Measurements from ENCODE around the gene MAP2.
"Not testable (repeated sequence)": the region's sequence is repeated elsewhere in the genome, so short reads cannot be mapped to it uniquely, and the experiment has no call there.

Gene MAP2

DNA sequence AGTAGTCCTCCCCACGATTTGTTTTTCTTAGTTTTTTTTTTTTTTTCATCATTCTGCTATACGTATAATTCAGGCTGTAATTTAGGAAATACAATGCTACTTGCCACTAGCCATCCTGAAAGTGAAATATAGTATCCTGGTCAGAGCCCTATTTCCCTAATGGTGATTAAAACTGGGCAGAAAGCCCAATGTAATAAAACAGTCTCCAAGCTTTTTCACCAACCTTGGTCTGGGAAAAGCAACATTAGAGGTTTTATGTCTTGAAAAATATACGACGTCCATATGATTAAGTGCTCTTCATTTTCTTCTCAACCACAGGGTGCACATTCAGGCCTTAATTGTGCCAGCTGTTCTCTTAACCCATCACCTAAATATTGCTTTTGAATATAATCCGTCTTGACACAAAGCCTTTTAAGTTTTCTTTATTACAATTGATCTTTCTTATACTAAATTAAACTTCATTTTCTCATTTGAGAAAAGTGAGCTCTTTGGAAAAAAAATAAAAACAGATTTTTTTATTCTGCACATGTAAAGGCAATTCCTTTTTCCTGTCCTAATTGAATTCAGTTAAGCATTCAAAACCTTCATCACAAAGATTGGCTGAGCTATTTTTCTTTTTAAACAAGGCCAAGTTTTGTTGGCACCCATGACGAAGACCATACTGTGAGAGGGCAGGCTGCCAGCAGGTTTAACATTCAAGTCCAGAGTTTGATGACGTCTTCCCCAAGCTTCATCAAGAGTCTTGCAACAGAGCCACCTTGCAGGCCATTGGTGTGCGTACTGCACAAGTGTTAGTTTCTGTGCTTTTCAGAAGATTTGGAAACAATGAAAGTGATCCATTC is 52.7 kb downstream of the MAP2 start:
- DNase-seq = no peak
- H3K4me3 ChIP-seq (ENCODE audit: low read depth, low read length) = no peak overlapping the region
- TF ChIP-seq, protein P1, sequence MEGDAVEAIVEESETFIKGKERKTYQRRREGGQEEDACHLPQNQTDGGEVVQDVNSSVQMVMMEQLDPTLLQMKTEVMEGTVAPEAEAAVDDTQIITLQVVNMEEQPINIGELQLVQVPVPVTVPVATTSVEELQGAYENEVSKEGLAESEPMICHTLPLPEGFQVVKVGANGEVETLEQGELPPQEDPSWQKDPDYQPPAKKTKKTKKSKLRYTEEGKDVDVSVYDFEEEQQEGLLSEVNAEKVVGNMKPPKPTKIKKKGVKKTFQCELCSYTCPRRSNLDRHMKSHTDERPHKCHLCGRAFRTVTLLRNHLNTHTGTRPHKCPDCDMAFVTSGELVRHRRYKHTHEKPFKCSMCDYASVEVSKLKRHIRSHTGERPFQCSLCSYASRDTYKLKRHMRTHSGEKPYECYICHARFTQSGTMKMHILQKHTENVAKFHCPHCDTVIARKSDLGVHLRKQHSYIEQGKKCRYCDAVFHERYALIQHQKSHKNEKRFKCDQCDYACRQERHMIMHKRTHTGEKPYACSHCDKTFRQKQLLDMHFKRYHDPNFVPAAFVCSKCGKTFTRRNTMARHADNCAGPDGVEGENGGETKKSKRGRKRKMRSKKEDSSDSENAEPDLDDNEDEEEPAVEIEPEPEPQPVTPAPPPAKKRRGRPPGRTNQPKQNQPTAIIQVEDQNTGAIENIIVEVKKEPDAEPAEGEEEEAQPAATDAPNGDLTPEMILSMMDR (IDR thresholded peaks at IDR 0.05; ENCODE audit: low read depth, low read length) = no peak
- no peaks in the 10 kb centered on the region for H3K9me3 ChIP-seq (ENCODE audit: severe bottlenecking)
- H3K27ac ChIP-seq = no peak overlapping the region
- H3K27me3 ChIP-seq (ENCODE audit: insufficient read depth, low read depth, severe bottlenecking) = no peaks in the 10 kb centered on the region
- no peaks in the 10 kb centered on the region for H3K36me3 ChIP-seq

DNA sequence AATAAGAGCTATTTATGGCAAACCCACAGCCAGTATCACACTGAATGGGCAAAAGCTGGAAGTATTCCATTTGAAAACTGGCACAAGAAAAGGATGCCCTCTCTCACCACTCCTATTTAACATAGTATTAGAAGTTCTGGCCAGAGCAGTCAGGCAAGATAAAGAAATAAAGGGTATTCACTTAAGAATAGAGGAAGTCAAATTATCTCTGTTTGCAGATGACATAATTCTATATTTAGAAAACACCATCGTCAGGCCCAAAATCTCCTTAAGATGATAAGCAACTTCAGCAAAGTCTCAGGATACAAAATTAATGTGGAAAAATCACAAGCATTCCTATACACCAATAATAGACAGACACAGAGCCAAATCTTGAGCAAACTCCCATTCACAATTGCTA is 68.4 kb downstream of the MAP2 start:
- DNase-seq; H3K36me3 ChIP-seq; H3K27ac ChIP-seq; H3K27me3 ChIP-seq (ENCODE audit: insufficient read depth, low read depth, severe bottlenecking); H3K9me3 ChIP-seq (ENCODE audit: severe bottlenecking); H3K4me3 ChIP-seq (ENCODE audit: low read depth, low read length): not testable (repeated sequence)

DNA sequence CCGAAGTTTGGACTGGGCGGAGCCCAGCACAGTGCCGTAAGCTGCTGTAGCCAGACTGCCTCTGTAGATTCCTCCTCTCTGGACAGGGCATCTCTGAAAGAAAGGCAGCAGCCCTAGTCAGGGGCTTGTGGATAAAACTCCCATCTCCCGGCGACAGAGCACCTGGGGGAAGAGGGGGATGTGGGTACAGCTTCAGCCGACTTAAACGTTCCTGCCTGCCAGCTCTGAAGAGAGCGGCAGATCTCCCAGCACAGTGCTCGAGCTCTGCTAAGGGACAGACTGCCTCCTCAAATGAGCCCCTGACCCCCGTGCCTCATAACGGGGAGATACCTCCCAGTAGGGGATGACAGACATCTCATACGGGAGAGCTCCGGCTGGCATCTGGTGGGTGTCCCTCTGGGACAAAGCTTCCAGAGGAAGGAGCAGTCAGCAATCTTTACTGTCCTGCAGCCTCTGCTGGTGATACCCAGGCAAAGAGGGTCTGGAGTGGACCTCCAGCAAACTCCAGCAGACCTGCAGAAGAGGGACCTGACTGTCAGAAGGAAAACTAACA is 71.3 kb downstream of the MAP2 start:
- H3K27me3 ChIP-seq (ENCODE audit: insufficient read depth, low read depth, severe bottlenecking); H3K27ac ChIP-seq; DNase-seq; H3K4me3 ChIP-seq (ENCODE audit: low read depth, low read length); H3K9me3 ChIP-seq (ENCODE audit: severe bottlenecking); H3K36me3 ChIP-seq: not testable (repeated sequence)

DNA sequence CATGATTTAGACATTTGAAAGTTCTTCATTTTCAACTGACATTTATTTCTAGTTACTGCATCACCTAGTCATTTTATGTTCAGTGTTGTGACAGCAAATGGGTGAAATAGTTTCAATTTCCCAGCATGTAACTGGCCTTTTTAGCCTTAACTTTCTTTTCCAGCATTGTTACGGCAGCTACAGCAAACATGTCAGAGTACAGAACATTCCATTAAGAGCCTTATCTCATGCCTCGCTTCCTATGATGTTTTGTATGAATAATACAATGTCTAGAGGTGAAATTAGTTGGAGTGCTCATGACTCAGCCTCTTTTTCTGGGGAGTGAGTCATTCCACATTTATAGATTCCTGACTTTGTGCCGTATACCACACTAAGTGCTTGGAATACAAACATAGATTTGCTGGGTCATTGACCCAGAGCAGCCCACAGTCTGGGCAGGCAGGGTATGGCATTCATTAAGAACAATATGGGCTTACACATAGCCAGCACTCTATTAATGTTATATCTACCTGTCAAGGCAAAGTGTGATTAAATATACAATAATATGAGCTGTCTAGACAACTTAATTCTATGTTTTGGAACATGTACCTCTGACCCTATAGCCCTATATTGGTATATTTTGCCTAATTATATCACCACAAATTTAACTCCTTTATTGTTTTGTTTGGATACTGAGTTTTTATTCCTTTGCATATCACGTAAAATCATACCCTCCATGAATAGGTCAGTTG is 72.2 kb downstream of the MAP2 start:
- Histone ChIP-seq H3K27ac (no peak overlapping the region), H3K4me3 (ENCODE audit: low read depth, low read length) (no peak overlapping the region)

DNA sequence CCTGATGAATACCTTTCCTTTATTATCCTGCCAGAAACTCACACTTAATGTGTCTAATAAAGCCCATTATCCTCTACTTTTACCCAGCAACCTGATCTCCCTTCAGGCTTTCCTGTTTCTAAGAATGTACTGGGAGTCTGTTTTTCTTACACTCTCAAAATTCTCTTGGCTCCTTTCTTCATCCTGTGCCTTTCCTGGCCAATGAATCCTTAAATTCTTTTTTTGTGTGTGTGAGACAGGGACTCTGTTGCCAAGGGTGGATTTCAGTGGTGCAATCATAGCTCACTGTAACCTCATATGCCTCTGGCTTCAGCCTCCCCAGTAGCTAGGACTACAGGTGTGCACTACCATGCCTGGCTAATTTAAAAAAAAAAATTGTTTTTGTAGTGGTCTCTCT is 72.7 kb downstream of the MAP2 start:
- no peaks in the 10 kb centered on the region for H3K36me3 ChIP-seq
- H3K27me3 ChIP-seq (ENCODE audit: insufficient read depth, low read depth, severe bottlenecking) = no peaks in the 10 kb centered on the region
- DNase-seq = no peak
- no peaks in the 10 kb centered on the region for H3K9me3 ChIP-seq (ENCODE audit: severe bottlenecking)
- TF ChIP-seq, protein P1 (IDR thresholded peaks at IDR 0.05; ENCODE audit: low read depth, low read length) = no peak
- no peak overlapping the region for H3K27ac ChIP-seq
- H3K4me3 ChIP-seq (ENCODE audit: low read depth, low read length) = no peak overlapping the region

More for the DNA sequence above, 72.2 kb downstream of the MAP2 start:
- H3K9me3 ChIP-seq (ENCODE audit: severe bottlenecking) = no peaks in the 10 kb centered on the region
- no peaks in the 10 kb centered on the region for H3K36me3 ChIP-seq
- H3K27me3 ChIP-seq (ENCODE audit: insufficient read depth, low read depth, severe bottlenecking) = no peaks in the 10 kb centered on the region
- no peak for DNase-seq
- TF ChIP-seq, protein P1 (IDR thresholded peaks at IDR 0.05; ENCODE audit: low read depth, low read length) = no peak

DNA sequence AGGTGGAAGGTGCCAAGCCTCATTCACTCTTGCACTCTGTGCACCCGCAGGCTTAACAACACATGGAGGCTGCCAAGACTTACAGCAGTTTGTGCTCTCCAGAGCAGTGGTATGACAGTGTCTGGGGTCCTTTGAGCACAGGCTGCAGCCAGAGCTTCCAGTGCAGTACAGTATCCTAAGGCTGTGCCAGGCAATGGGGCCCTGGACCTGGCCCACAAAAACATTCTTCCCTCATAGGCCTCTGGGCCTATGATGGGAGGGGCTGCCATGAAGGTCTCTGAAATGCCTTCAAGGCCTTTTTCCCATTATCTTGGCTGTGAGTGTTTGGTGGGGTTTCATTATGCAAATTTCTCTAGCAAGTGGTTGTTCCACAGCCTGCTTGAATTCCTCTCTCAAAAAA is 74.8 kb downstream of the MAP2 start:
- Histone ChIP-seq H3K36me3 (no peaks in the 10 kb centered on the region), H3K27ac (no peak overlapping the region), H3K27me3 (ENCODE audit: insufficient read depth, low read depth, severe bottlenecking) (no peaks in the 10 kb centered on the region), H3K9me3 (ENCODE audit: severe bottlenecking) (no peaks in the 10 kb centered on the region), H3K4me3 (ENCODE audit: low read depth, low read length) (no peak overlapping the region)
- TF ChIP-seq, protein P1 (IDR thresholded peaks at IDR 0.05; ENCODE audit: low read depth, low read length) = no peak
- DNase-seq = no peak
